Measurements from ENCODE around the gene RNF208.

Gene RNF208

GRCh38 chr9:137226338-137227053 is 4.5 kb upstream of the RNF208 start:
- no peak for DNase-seq

- DNase-seq: no peak
Observed at GRCh38 chr9:137225699-137226331, 3.8 kb upstream of the RNF208 start.

- no peak for DNase-seq
Observed at GRCh38 chr9:137224830-137225694, 3.0 kb upstream of the RNF208 start, which contains the start of gene CYSRT1. CYSRT1 (plus strand) TSS chr9:137225174; CDS start chr9:137225622, 448 bp downstream.

GRCh38 chr9:137223078-137223970 is 1.3 kb upstream of the RNF208 start:
- DNase-seq: peak; percentile 100

GRCh38 chr9:137221506-137222111 is 431 bp downstream of the RNF208 start:
- DNase-seq: no peak

GRCh38 chr9:137221095-137221505 is 940 bp downstream of the RNF208 start:
- DNase-seq: no peak

GRCh38 chr9:137220317-137221094 is 1.5 kb downstream of the RNF208 start:
- DNase-seq: no peak

- no peak for DNase-seq
Observed at GRCh38 chr9:137219757-137220316, 2.2 kb downstream of the RNF208 start.

GRCh38 chr9:137218754-137219271 is 3.2 kb downstream of the RNF208 start:
- peak; percentile 34 for DNase-seq

GRCh38 chr9:137218212-137218753 is 3.8 kb downstream of the RNF208 start:
- no peak for DNase-seq

- DNase-seq: no peak
Observed at GRCh38 chr9:137217276-137218211, 4.5 kb downstream of the RNF208 start.

- no peak for DNase-seq
Observed at GRCh38 chr9:137216188-137216965, 5.7 kb downstream of the RNF208 start.

GRCh38 chr9:137215196-137215986 is 6.6 kb downstream of the RNF208 start:
- no peak for DNase-seq

GRCh38 chr9:137214620-137215019 is 7.4 kb downstream of the RNF208 start:
- DNase-seq: no peak

- DNase-seq: no peak
Observed at GRCh38 chr9:137213160-137214060, 8.6 kb downstream of the RNF208 start.

GRCh38 chr9:137212520-137212919 is 9.5 kb downstream of the RNF208 start:
- DNase-seq: no peak
